MM.1S (cell line): ENCODE measurements around the gene SH3BP2.

Experiments used
- DNase-seq: peaks from one replicate; pipeline ENCODE4 v3.0.0-alpha.2; 2015
- H2AFZ ChIP-seq: fragments of 300-600 bp; sonication (generic); 2 replicates; pipeline ENCODE4 v1.6.0; 2016; ENCODE audit warnings: antibody characterized with exemption, low read length
- H3F3A ChIP-seq: fragments of 300-600 bp; sonication (generic); 2 replicates; pipeline ENCODE4 v1.6.1; 2016; ENCODE audit warnings: mild to moderate bottlenecking, antibody characterized with exemption, low read length, moderate library complexity, mixed read lengths; ENCODE audit not compliant: insufficient read depth
- H3K27ac ChIP-seq: fragments of 300-600 bp; sonication (generic); 2 replicates; pipeline ENCODE4 v1.5.1; 2016; ENCODE audit warnings: mild to moderate bottlenecking, low read length
- H3K27me3 ChIP-seq: fragments of 300-600 bp; sonication (generic); replicated peaks from 2 replicates; pipeline ENCODE4 v1.6.0; 2016; ENCODE audit warnings: low read length; ENCODE audit not compliant: insufficient read depth
- H3K36me3 ChIP-seq: fragments of 300-600 bp; sonication (generic); replicated peaks from 2 replicates; pipeline ENCODE4 v1.6.1; 2016; ENCODE audit warnings: mild to moderate bottlenecking, low read length, mixed read lengths; ENCODE audit not compliant: insufficient read depth
- H3K4me1 ChIP-seq: fragments of 300-600 bp; sonication (generic); 2 replicates; pipeline ENCODE4 v1.6.1; 2016; ENCODE audit warnings: low read length, mixed read lengths
- H3K4me2 ChIP-seq: fragments of 300-600 bp; sonication (generic); 2 replicates; pipeline ENCODE4 v1.6.0; 2016; ENCODE audit warnings: low read depth, low read length
- H3K4me3 ChIP-seq: fragments of 300-600 bp; sonication (generic); 2 replicates; pipeline ENCODE4 v1.5.1; 2016; ENCODE audit warnings: low read length, mixed read lengths
- H3K79me2 ChIP-seq: fragments of 300-600 bp; sonication (generic); 2 replicates; pipeline ENCODE4 v1.6.1; 2016; ENCODE audit warnings: mixed run types, low read length, mixed read lengths
- H3K9ac ChIP-seq: fragments of 300-600 bp; sonication (generic); 2 replicates; pipeline ENCODE4 v1.6.1; 2016; ENCODE audit warnings: low read length, mixed read lengths
- H3K9me2 ChIP-seq: fragments of 300-600 bp; sonication (generic); replicated peaks from 2 replicates; pipeline ENCODE4 v1.6.1; 2016; ENCODE audit warnings: mild to moderate bottlenecking, low read length, mixed read lengths; ENCODE audit not compliant: insufficient read depth
- H3K9me3 ChIP-seq: fragments of 300-600 bp; sonication (generic); replicated peaks from 2 replicates; pipeline ENCODE4 v1.6.1; 2016; ENCODE audit warnings: mild to moderate bottlenecking, low read length, mixed read lengths; ENCODE audit not compliant: insufficient read depth
- H4K20me1 ChIP-seq: fragments of 300-600 bp; sonication (generic); 2 replicates; pipeline ENCODE4 v1.6.1; 2016; ENCODE audit warnings: mild to moderate bottlenecking, low read length, moderate library complexity, mixed read lengths; ENCODE audit not compliant: insufficient read depth
- CTCF ChIP-seq: fragments of 300-600 bp; sonication (generic); IDR thresholded peaks from 2 replicates; pipeline ENCODE4 v1.5.1; 2016; ENCODE audit warnings: antibody characterized with exemption, low read length, mixed read lengths
- EZH2 ChIP-seq: fragments of 300-600 bp; sonication (generic); optimal IDR thresholded peaks from 2 replicates; pipeline ENCODE3; 2017; ENCODE audit warnings: low read depth, mild to moderate bottlenecking, antibody characterized with exemption, low read length, mixed read lengths
- EZH2phosphoT487 ChIP-seq: fragments of 300-600 bp; sonication (generic); IDR thresholded peaks from 2 replicates; pipeline ENCODE4 v1.6.1; 2018; ENCODE audit warnings: antibody characterized with exemption, low read length

The SH3BP2 gene

GRCh38 chr4:2810388-2810787, 17.5 kb downstream of the SH3BP2 start:
- peaks cover 40% of the 10 kb centered on the region for H3K79me2 ChIP-seq
- no peak overlapping the region for H2AFZ ChIP-seq
- no peaks in the 10 kb centered on the region for H3K36me3 ChIP-seq
- no peaks in the 10 kb centered on the region for H4K20me1 ChIP-seq
- no peaks in the 10 kb centered on the region for H3K9me2 ChIP-seq
- H3K4me2 ChIP-seq = no peak overlapping the region
- DNase-seq = no peak
- no peak overlapping the region for H3K27ac ChIP-seq
- TF ChIP-seq EZH2 (no peak), EZH2phosphoT487 (no peak), CTCF (no peak)
- no peaks in the 10 kb centered on the region for H3K9me3 ChIP-seq
- H3K4me3 ChIP-seq = no peak overlapping the region
- no peak overlapping the region for H3K9ac ChIP-seq
- peaks cover 12% of the 10 kb centered on the region for H3K4me1 ChIP-seq
- H3K27me3 ChIP-seq = no peaks in the 10 kb centered on the region
- H3F3A ChIP-seq = 0 out of 2 replicates have a peak, but pooled peaks cover 7% of the 10 kb centered on the region

- Histone ChIP-seq H3K79me2 (peaks cover 48% of the 10 kb centered on the region), H3K4me3 (peak overlapping the region; percentile 94), H3K4me1 (peaks cover 12% of the 10 kb centered on the region), H3K27ac (peak overlapping the region; percentile 49), H4K20me1 (no peaks in the 10 kb centered on the region), H3K9ac (peak overlapping the region; percentile 90), H3K4me2 (peak overlapping the region; percentile 71), H3K9me3 (no peaks in the 10 kb centered on the region), H3K36me3 (no peaks in the 10 kb centered on the region), H3K27me3 (no peaks in the 10 kb centered on the region), H2AFZ (peak overlapping the region; percentile 73), H3K9me2 (no peaks in the 10 kb centered on the region), H3F3A (0 out of 2 replicates have a peak, but pooled peaks cover 7% of the 10 kb centered on the region)
- peak; percentile 76 for DNase-seq
- no peak for TF ChIP-seq CTCF
These were observed 19.1 kb downstream of the SH3BP2 start for GRCh38 chr4:2811830-2812611.

- H3K9me3 ChIP-seq = no peaks in the 10 kb centered on the region
- H3K36me3 ChIP-seq = no peaks in the 10 kb centered on the region
- DNase-seq = no peak
- H3K9me2 ChIP-seq = no peaks in the 10 kb centered on the region
- 0 out of 2 replicates have a peak, but pooled peaks cover 7% of the 10 kb centered on the region for H3F3A ChIP-seq
- H3K79me2 ChIP-seq = peaks cover 56% of the 10 kb centered on the region
- H2AFZ ChIP-seq = peak overlapping the region; percentile 73
- no peak for TF ChIP-seq CTCF
- no peak for TF ChIP-seq EZH2
- no peak for TF ChIP-seq EZH2phosphoT487
- H3K4me3 ChIP-seq = peak overlapping the region; percentile 94
- peaks cover 18% of the 10 kb centered on the region for H3K4me1 ChIP-seq
- H4K20me1 ChIP-seq = no peaks in the 10 kb centered on the region
- H3K27me3 ChIP-seq = no peaks in the 10 kb centered on the region
- H3K9ac ChIP-seq = peak overlapping the region; percentile 90
- H3K4me2 ChIP-seq = peak overlapping the region; percentile 71
- H3K27ac ChIP-seq = peak overlapping the region; percentile 49; the same call in 1 of the 2 replicates
These were observed 19.9 kb downstream of the SH3BP2 start for GRCh38 chr4:2812612-2813354.
